Raji (cell line): ENCODE results near the gene PPFIA4.
A peak's percentile ranks its signal among the peaks of the same experiment; 100 is the strongest.

Source experiments
- POLR2A ChIP-seq: IDR thresholded peaks from 2 replicates; pipeline ENCODE4 v1.6.1; 2011; ENCODE audit warnings: low read depth, low read length, control low read depth; ENCODE audit not compliant: insufficient read depth

Gene PPFIA4

DNA sequence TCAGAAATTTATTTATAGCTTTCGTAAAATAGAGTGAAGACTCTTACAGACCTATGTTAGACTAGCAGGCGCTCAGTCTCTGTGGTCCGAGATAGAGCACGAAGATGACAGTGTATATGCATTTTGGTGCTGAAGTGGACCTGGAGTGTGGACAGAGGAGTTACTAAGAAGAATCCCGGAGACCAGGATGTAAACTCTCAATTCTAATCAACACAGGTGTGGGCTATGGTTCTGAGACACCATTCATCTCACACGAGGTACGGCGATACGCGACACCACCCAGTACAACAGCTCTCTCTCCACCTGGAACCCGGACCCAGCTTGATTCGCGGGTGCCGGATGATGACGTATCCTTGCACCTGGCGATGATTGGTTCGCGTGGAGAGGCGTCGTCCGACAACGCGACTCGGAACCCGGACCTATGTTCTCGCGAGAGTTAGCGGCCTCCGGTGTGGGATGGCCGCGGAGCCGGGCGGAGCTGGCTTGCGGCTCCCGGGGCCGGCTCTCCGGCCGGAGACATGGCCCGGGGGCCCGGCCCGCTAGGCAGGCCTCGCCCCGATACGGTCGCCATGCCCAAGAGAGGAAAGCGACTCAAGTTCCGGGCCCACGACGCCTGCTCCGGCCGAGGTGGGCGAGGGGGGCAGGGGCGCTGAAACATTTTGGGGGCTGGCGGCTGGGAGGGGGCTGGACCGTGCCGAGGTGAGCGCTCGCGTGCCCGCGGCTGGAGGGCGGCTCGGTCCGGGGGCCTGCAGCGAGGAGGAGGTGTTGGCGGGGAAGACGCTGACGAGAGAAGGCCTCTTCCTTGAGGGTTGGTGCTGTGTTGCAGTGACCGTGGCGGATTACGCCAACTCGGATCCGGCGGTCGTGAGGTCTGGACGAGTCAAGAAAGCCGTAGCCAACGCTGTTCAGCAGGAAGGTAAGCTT is 19.1 kb upstream of the PPFIA4 start, which contains the start of gene TMEM183A:
Gene TMEM183A (plus strand): TSS at position 427 of the 924 bp plus-strand sequence. CDS start 92 bp downstream, at position 519.
- peak; percentile 98 for TF ChIP-seq POLR2A

DNA sequence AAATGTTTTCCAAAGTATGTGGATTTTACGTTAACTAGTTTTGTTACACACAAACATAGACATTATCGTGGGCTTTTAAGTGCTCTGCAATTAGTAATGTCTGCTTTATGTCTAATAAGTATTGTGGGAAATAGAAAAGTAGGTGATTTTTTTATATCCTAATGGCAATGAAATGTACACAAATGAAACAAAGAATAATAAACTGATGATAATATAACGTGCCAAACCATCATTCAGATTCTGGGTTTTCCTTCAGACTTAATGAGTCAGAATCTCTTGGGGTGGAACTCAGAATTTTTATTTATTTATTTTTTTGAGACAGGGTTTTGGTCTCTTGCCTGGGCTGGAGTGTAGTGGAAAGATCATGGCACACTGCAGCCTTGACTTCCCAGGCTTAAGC is 17.1 kb upstream of the PPFIA4 start:
- TF ChIP-seq POLR2A, result no peak

DNA sequence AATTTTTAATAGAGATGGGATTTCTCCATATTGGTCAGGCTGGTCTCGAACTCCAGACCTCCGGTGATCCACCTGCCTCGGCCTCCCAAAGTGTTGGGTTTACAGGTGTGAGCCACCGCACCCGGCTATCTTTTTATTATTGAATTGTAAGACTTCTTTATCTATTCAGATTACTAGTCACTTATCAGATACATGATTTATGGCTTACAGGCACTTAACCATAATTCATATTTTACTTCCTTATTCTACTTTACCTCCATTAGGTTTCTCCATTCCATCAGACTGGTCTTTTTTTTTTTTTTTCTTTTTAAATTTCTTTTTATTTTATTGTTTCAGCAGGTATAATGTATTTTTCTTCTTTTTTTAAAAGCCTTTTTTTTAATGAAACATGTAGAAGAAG is 14.7 kb upstream of the PPFIA4 start:
- no peak for TF ChIP-seq POLR2A

DNA sequence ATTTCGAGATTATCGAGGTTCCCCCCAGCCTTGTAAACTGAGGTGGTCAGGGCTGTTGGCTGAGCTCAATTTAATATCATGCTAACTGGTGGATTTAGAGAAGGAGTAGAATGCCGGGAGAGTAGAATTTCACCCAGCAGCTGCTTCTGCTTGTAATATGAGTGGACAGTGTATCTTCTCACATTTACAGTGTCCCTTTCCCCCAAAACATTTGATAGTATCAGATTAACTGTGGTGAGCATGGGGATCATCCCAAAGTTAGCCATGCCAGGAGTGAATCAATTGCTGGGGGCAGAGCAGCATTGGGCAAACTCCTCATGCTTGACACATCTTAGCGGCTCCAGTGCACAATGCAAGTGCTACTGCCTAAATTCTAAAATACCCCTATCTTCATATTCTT is 9.2 kb upstream of the PPFIA4 start:
- TF ChIP-seq POLR2A, result no peak

DNA sequence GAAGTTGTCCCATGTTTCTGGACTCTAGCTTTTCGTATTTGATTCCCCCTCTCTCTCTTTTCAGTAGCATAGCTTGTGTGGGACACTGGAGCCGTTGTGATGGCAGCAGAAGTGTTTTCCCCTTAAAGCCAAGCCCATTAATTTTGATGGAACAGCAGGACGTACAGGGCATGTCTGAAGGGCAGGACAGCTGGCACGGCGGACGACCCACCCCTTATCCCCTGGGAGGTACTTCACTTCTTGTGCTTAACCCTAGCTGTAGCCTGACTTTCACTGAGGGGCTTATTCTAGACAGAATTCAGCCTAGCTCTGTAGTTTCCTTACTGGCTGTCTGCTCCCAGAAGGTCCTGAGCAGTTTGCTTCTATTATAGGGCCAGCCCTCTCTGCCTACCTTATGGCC is 8.6 kb upstream of the PPFIA4 start:
- no peak for TF ChIP-seq POLR2A

DNA sequence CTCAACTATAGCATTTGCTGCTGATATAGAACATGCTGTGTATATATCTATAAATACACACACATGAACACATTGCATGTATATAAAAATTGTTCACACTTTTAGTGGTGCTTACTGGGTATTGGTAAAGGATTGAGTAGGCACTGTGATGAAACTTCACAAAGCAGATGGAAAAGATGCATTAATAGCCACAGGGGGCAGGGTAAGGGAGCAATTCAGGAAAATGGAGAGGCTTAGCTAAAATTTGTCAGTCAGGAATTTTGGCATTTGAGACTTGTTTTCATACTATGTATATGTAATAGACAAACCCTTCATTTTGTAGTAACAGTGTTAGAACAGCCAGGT is 633 bp upstream of the PPFIA4 start:
- TF ChIP-seq POLR2A, result no peak

DNA sequence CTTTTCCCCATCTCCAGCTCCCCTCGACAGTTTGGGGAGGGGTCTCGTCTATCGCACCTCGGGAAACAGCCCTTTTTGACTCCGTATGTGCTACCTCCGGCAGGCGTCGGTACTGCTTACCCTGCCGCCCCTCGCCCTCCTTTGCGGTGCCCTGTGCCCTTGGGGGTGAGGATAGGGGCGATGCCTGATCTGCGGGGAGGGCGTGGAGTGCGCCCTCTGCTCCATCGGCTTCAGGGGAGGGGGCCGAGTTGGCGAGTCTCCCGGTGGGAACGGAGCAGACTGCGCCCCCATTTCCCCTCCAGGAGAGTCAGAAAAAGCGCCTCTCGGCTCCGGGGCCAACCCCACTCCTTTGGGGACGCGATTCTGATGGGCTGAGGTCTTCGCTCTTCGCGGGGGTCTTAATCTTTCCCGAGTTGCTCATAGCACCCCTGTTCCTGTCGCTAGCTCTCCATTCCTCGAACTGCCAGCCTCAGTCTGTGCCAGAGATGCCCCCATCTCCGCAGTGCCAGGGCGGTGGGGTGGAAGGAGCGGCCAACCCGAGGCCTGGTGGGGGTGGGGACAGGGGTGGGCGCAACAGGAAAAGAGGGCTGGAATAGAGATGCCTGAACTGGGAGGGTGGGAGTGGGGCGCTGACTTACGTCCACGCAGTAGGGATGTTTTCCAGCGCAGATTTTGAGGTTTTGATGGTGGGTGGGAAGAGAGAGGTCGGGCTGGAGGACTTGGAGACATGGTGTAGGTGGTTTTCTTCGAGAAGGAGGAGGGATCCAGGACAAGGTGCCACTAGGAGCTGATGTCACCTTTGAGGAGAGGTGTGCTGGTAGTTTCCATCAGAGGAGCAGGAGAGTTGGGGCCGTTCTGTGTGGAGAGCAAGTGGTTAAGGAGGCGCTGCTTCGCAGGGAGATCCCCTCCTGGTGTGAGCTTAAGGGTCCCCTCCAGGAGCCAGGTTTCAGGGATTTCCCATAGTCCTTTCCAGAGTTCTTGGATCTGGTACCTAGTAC is 674 bp downstream of the PPFIA4 start:
- no peak for TF ChIP-seq POLR2A

DNA sequence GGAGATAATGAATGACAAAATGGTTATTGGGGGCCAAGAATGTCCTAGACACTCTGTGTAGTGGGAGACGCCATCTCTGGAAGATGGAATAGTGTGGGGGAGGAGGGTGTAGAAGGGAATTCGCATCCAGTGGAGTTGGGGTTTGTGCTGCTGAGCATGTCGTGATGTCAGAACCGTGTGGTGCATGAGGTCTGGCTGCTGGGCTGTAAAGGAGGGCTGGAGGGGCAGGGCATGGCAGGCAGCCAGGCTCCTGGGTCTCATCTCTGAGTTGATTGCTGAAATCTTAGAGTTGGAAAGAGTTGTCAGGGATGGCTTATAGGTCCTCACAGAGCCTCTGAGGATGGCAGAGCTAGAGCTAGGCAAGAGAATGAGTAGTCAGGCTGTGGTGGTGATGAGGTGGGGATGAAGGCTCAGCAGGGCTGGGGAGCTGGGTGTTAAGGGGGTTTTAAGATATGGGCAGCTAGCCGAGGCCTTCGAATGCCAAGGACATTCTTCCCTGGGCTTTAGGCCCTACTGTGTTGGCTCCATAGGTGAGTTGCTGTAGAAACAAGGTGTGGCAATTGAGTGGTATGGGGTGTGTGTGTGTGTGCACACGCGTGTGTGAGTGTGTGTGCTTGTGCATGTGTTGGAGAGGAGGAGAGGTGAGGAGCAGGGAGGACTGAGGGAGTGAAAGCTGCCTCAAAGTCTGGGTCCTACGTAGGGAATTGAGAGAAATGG is 1.9 kb downstream of the PPFIA4 start:
- TF ChIP-seq POLR2A, result no peak

DNA sequence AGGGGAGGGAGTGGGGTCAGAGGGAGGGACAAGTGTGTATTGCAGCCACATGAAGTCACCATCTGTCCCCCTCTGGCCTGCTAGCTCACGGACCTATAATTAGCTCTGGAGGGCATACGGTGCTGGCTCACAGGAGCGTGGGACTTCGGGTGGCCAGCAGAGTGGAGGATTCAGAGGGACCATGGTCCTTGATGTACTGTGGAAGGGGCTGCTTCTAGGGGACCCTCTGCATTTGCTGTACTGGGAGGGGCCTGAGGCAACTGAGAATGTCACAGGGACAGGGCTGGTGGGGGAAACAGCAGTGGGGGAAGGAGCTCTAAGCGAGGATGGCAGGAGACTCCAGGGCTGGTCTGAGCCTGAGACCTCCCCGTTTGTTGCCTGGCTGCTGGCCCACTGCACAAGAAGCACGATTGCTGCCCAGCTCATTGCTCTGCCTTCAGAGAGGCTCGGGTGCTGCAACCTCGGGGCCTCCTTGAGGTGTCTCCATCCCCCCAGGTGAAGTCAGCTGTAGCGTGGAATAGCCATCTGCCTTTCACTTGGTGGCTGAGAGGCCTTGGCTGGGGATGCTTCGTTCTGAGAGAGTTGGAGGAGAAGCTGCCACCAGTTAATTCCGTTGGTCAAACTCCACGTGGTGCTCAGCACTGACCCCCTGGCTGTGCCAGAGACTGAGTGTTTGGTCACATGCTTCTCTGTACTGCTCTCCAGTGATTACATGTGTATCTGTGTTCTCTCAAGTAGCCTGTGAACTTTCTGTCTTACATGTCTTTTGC is 2.7 kb downstream of the PPFIA4 start:
- no peak for TF ChIP-seq POLR2A

DNA sequence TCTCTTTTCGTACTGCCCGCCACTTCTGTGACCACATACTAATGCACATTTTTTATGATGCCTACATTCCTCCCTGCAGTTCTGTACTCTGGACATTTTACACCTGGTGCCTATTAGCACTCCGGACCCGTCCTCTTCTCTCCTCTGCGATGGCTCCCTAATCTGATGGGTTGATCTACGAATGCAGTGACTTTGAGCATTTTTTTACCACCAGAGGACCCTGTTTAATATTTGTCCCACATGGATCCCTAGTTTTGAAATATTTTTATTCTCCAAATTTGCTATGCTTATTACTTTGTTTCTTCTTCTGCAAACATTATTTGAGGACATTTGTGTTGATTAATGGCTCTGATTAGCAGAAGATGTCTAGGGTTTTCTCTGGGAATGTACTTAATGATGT is 5.2 kb downstream of the PPFIA4 start:
- TF ChIP-seq POLR2A, result no peak

DNA sequence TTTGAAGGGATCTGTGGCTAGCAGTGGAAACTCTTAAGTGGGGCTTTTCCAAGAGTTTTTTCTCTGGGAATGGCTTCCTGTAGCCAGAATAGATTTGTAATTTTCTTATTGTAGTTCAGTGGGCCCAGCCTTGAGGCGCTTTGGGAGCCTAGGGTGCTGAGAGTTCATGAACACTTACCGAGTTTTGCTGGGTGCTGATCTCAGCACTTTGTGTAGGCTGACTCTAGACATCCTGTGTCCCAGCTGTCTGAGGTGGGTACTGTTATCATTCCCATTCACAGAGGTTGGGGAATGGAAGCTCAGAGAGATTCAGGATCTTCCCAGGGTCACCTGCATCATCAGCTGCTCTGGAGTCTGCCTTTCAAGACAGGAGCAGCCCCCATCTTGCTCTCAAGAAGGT is 7.0 kb downstream of the PPFIA4 start:
- no peak for TF ChIP-seq POLR2A

DNA sequence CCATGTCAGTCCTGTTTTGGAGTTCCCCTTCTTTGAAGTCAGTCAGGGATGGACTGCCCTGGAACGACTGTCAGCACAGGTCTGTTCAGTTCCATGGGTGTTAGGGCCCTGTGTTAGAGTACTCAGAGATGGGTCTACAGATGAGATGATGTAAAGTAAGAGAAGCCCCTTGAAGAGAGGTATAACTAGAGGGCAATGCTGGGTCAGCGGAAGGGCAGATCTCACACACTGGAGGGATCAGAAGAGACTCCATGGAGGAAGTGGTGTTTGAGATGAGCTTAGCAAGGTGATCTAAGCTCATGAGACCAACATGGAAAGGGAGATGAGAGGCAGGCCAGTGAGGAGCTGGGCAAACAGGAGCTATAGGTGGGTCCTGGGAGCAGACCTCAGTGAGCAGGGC is 7.6 kb downstream of the PPFIA4 start:
- TF ChIP-seq POLR2A, result no peak

DNA sequence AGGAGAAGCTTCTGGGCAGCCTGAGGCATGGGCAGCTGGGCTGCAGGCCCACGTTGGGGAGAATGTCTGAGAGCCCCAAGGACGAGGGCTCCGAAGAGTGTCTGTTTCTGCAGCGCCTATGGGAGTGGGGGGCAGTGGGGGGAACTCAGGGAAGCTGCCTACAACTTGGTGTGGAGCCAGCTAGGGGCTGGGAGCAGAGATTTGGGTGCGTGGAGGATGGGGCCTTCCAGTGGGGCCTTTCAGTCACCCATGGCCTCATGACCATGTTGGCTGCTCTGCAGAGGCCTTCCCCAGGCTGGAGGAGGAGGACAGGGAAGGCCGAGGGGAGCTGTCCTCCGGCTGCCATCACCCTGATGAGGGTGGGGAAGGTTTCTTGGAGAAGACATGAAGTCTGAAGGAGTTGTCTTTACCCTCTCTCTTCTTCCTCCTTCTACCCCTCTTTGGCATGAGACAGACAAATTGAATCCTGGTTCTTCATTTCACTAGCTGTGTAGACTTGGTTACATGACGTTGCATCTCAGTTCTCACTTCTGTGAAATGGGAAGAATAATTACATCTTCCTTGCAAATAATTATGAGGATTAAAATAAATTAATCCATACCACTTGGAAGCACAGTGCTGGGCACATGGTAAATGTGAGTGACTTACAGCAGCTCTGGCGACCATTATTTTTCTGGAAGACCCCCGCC is 8.3 kb downstream of the PPFIA4 start:
- no peak for TF ChIP-seq POLR2A
